Activated T-helper 1 cell treated with anti-CD3 and anti-CD28 coated beads, Interleukin-2, amount 50 U/mL, for 16 hours (primary cell): ENCODE data around the gene ADD1.

ENCODE experiments used
- DNase-seq, 2 donors: peaks; one replicate each; pipeline ENCODE4 v3.0.0-alpha.2; 2020; ENCODE audit warnings: low read depth in 1 of 2, low spot score in 1 of 2

Gene ADD1

DNA sequence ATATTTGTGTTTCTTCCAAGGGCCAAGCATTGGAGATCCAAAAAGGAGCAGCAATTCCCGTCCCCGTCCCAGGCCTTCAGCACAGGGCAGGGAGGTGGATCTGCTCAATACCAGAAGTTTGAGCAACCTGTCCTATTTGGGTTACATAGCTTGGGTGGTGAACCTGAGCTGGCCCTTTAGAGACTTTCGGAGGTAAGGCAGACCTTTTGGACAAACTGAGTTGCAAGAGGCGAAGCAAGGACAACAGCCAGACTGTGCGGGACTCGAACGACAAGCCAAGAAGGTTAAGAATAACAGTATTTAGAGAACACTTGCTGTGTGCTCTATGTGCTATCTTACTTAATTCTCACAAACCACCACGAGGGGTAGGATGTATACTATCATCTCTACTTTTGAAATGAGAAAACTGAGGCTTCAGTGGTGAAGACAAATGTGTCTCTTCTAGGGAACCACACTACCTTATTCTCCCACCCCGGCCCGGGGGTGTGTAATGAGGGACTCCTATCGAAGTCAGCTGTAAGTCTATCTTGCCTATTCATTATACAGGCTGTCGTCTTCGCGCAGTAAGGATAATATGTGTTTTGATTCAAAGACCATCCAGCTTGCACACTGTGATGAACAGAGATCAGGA, 118.3 kb downstream of the ADD1 start:
- DNase-seq: peak in 1 of 2 donors; percentile 37

DNA sequence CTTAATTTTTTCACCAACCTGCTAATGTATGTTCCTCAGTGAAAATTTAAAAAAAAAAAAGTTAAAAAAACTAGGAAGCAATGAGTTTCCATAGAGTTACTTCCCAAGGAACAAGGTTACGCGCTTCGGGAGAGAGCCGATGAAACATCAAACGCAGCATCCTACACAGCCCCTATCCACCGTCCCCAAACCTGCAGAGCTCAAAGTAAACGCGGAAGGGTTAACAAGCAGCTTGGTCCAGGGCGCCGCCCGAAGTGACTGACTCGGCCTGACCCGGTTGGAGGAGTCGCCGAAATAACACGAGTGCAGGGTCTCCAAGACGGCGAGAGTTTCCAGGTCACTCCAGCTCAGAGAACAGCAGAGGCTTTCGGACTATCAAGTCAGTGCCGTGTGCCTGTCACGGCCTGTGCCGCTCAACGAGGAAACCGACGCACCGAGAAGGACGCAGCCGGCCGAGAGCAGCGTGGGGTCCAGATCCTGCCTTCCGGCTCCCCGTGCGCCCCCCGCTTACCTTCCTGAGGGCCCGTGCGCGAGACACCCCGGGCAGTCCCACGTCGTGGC, 119.0 kb downstream of the ADD1 start:
- DNase-seq: peak in 1 of 2 donors; percentile 18

DNA sequence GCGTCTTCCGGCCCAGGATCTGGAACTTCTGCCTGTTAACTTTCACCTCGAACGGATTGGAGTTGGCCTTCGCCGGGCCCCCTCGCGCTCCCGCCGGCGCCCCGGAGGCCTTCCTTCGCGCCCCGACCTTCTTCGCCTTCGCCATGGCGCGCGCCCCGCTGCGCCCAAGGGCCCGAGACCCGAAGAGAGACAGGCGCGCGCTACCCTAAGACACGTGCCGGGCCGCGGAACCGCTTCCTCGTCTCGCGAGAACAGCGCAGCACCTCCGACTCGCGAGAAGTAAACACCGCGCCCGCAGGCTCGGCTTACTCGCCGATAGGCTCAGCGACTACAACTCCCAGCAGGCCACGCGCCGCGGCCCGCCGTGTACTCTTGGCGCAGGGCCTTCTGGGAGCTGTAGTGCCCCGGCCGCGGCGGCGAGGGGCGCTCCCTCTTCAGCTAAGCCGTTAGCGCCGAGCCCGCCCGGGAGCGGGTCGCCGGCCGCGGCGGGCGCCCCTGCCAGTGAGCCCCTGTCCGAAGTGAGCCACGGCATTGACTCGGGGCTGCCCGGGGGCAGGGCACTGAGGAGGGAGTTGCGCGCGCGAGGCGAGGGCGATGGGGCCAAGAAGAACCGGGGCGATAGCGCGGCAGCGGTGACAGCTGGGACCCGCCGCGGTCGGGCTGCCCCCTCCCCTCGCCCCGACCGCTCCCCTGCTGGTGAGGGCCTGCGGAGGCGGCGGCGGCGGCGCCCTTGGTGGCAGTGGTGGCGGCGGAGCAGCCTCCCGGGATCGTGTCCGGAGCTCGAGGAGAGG, 119.7 kb downstream of the ADD1 start, which contains the start of the genes GRK4 and NOP14:
Gene GRK4 (plus strand): TSS at position 397 of the 791 bp plus-strand sequence. CDS start 500 bp downstream, outside the sequence.
Gene NOP14 (minus strand): TSS at position 232 of the 791 bp plus-strand sequence. CDS start 87 bp downstream, at position 145.
- DNase-seq: peak; percentile 90 to 95

DNA sequence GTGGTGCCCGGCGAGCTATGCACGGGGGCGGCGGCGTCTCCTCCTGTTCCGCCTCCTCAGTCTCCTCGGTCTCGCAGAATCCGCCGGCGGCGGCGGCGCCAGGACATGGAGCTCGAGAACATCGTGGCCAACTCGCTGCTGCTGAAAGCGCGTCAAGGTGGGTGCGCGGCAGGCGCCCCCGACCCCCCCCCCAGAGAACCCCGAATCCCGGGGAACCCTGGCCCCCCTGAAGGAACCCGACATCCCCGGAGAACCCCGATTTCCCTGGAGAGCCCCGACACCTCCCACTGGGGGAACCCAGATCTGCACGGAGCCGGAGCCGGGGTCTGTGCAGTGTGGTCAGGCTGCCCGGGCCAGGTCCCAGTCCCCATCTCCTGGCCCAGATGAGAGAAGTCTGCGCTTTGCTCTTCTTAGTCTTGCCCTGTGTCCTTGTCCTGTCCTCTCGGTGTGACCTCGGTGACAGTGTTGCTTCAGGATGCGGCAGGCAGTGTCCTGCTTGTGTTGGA, 120.4 kb downstream of the ADD1 start:
- no peak for DNase-seq

DNA sequence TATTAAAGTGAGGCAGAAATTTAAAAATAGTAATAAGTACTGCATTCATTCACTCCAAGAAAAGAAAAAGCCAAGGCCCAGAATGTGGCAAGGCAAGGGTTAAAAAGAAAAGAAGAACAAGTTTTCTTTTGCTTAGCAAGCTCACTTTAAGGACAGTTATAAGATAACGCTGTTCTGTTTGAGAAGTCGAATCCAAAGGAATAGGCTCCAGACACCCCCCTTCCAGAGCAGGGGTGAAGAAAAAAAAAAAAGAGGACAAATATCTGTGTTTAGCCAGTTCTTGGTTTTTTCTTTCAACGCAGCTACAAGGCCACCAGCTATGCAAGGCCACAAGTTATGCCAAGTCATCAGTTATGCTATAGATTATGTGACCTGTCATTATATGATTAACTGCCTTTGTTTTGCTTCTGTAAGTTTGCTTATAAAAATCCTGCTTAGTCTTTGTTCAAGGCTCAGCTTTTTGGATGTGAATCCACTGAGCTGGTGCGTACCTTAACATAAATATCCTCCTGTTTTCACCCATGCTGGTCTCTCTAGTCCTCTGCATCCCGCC, 121.1 kb downstream of the ADD1 start:
- no peak for DNase-seq

DNA sequence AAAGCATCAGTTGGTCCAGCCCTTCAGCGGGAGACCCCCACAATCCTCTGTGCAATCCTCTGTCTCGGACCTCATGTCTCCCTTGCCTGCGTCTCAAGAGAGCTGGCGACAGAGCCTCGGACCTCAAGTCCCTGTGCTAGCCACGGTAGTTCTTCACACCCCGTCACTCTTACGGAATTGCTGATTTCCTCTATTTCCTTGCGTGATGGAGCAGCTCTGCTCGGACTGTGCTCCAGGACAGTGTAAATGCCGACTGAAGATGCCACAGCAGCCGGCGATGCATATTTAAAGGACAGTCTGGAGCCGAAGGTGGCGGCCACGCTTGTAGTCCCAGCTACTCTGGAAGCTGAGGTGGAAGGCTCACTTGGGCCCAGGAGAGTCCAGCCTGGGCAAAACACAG, 121.6 kb downstream of the ADD1 start:
- no peak for DNase-seq

DNA sequence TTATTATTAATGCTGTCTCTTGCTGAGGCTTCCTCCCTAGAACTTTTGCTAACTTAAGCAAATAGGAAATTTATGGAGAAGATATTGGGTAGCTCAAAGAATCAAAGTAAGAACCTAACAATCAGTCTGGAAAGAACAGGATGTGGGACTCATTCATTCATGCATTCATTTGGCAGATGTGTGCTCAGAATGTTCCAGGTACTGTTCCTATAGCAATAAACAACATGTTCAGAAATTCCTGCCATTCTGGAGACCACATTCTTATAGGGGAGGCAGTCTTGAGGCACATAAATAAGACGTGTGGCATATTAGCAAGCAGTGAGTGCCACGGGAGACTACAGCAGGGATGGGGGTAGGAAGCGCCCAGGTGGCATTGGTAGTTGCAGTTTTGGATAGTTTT, 124.7 kb downstream of the ADD1 start:
- no peak for DNase-seq

DNA sequence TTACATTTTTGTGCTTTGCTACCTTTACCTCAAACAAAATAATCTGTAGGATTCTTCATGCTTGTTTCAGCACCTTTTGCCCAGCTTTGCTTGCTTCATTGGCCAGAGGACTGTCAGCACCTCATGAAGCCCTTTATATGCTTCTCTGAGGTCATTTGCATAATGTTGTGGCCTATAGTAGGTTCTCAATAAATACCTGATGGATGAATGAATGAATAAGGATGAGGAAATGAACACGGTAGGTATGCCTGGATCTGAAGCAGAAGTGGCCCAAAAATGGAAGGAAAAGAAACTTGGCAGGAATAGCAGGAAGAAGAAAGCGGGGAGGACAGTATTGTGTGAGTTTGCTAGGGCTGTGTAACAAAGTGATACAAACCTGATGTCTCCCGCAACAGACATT, 127.6 kb downstream of the ADD1 start:
- DNase-seq: no peak

DNA sequence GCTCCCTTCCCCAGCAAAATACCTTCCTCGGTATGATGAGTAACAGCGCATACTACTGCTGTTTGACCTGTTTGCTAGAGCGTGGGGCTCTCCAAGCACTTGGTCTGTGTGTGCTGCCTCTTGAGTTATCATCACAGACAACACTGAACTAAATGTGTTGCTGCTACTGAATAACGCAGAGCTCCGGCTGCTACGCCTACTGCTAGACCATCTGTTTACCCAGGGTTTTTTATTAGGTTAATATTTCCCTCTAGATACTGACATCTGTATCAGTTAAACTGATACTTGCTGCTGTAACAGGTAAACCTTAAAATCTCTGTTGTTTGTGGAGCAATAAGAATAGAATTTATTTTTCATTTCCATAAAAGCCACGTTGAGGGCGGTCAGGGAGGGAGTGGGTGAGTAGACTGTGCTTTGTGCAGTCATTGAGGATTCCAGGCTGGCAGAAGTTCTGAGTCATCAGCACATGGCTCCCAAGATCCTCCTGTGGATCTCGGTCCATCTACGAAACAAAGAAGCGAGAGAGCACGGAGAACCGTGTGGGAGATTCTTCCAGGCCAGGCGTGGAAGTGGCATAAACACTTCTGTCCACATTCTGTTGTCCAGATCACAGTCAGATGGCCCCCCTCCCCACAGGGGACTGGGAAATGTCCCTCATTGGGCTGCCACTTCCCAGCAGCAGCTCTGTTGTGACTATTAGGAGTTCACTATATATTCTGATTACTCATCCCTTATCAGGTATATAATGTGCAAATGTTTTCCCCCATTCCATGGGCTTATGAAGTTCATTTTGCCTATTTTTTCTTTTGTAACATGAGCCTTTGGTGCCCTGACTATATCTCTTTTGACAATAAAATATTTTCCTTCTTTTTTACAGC, 133.8 kb downstream of the ADD1 start:
- no peak for DNase-seq
